Measurements from ENCODE around the gene XPNPEP3. TPM values are rescaled to one million over a fixed set of nuclear protein-coding genes. Genes with fewer than 3 reads are reported as not detected.

Gene XPNPEP3
- total and polyA plus RNA-seq, 2 donors (not counting 3 experiments of a cell fraction or from before 2014, with no cell fraction given) = 12.3 to 21.2 TPM

DNA sequence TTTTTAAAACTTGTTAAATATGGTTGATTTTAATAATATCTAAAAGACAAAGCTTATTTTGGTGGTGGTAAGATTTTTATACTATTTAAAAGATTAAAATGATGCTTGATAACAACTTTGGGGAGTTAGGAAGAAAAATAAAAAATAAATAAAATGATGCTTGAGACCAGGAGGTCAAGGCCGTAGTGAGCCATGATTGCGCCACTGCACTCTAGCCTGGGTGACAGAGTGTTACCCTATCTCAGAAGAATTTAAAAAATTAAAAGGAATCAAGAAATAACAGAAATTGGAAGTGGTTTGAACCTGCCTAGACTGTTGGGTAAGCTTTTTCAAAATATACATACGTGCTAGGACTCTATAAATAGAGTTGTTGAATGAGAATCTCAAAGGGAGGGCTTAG lies 17.1 kb downstream of the XPNPEP3 start:
- dilution Hi-C loops (cut with MboI; ENCODE audit: extremely low pct_ligation_motif_present, low sequenced_read_pairs) = no loop called here
- POLR2A ChIA-PET = no interaction called here
- H2AFZ ChIP-seq (ENCODE audit: low read depth, low read length) = no peak overlapping the region
- no peaks in the 10 kb centered on the region for H3K9me3 ChIP-seq (replicated peaks; ENCODE audit: control insufficient read depth, insufficient read depth, low read length)
- H3K36me3 ChIP-seq (ENCODE audit: control insufficient read depth in 2 of 2, extremely low read depth in 1 of 2, insufficient read depth in 2 of 2, low read length in 2 of 2) = no peaks in the 10 kb centered on the region
- no peak overlapping the region for H3K4me2 ChIP-seq (ENCODE audit: insufficient read depth, low read length)
- H3K4me1 ChIP-seq (ENCODE audit: control insufficient read depth, extremely low read depth, insufficient read depth, low read length) = peaks cover 3% of the 10 kb centered on the region
- FAIRE-seq = no peak
- no peak overlapping the region for H3K27ac ChIP-seq (ENCODE audit: insufficient read depth, low read depth, low read length)
- no peaks in the 10 kb centered on the region for H4K20me1 ChIP-seq (replicated peaks; ENCODE audit: control insufficient read depth, extremely low read depth, insufficient read depth, low read length)
- no peak overlapping the region for H3K9ac ChIP-seq (replicated peaks; ENCODE audit: extremely low read depth, insufficient read depth, low read length)
- H3K79me2 ChIP-seq (ENCODE audit: control insufficient read depth, insufficient read depth, low read length) = no peaks in the 10 kb centered on the region
- intact Hi-C loops (cut with micrococcal nuclease) = no loop called here
- H3K27me3 ChIP-seq (ENCODE audit: control insufficient read depth in 2 of 2, insufficient read depth in 2 of 2, low read length in 2 of 2) = no peaks in the 10 kb centered on the region
- H3K9me1 ChIP-seq (replicated peaks; ENCODE audit: control insufficient read depth, extremely low read depth, insufficient read depth, low read length) = no peaks in the 10 kb centered on the region
- BruUV-seq (replicated peaks) = no TSS peak
- TF ChIP-seq GATA2 (IDR thresholded peaks at IDR 0.05; ENCODE audit: insufficient read depth, insufficient read length, low read depth, low read length) = no peak
- TF ChIP-seq FOS (IDR thresholded peaks at IDR 0.05; ENCODE audit: borderline replicate concordance, insufficient read depth, low read length) = no peak
- no peak for TF ChIP-seq EZH2 (IDR thresholded peaks at IDR 0.05; ENCODE audit: borderline replicate concordance, low read depth, low read length, severe bottlenecking)
- no peak for TF ChIP-seq MAX (IDR thresholded peaks at IDR 0.05; ENCODE audit: insufficient read depth, insufficient read length)
- no peak for TF ChIP-seq POLR2A (IDR thresholded peaks at IDR 0.05; ENCODE audit: low read depth, low read length)
- TF ChIP-seq MYC (IDR thresholded peaks at IDR 0.05; ENCODE audit: low read depth, low read length) = no peak
- CTCF ChIA-PET = interaction anchor here (0.8 kb wide), 1 partner anchor 14 kb away, joined by 3 read pairs; no protein-coding TSS in a partner anchor
- H3K4me3 ChIP-seq (replicated peaks in 1 of 3; ENCODE audit: insufficient read depth in 1 of 3, low read depth in 1 of 3, low read length in 3 of 3) = no peak overlapping the region
- DNase-seq (ENCODE audit: low read depth, low spot score) = no peak

DNA sequence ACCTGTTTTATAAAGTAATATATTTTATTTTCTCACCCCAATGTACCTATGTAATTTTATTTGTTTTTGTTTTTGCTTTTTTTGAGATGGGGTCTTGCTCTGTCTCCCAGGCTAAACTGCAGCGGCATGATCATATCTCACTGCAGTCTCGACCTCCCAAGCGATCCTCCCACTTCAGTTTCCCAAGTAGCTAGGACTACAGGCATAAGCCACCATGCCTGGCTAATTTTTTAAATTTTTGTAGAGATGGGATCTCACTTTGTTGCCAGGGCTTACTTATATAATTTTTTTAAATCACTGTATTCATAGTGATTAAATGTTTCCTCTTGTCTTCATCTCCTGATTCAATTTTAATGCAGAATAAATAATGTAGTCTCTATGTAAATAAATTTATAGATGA lies 18.2 kb downstream of the XPNPEP3 start:
- dilution Hi-C loops (cut with MboI; ENCODE audit: extremely low pct_ligation_motif_present, low sequenced_read_pairs) (no loop called here), intact Hi-C loops (cut with micrococcal nuclease) (no loop called here)
- Histone ChIP-seq H3K36me3 (ENCODE audit: control insufficient read depth in 2 of 2, extremely low read depth in 1 of 2, insufficient read depth in 2 of 2, low read length in 2 of 2) (no peaks in the 10 kb centered on the region), H3K27me3 (ENCODE audit: control insufficient read depth in 2 of 2, insufficient read depth in 2 of 2, low read length in 2 of 2) (no peaks in the 10 kb centered on the region), H3K4me2 (ENCODE audit: insufficient read depth, low read length) (no peak overlapping the region), H3K4me1 (ENCODE audit: control insufficient read depth, extremely low read depth, insufficient read depth, low read length) (no peaks in the 10 kb centered on the region), H3K9me1 (replicated peaks; ENCODE audit: control insufficient read depth, extremely low read depth, insufficient read depth, low read length) (no peaks in the 10 kb centered on the region), H2AFZ (ENCODE audit: low read depth, low read length) (no peak overlapping the region), H3K4me3 (replicated peaks in 1 of 3; ENCODE audit: insufficient read depth in 1 of 3, low read depth in 1 of 3, low read length in 3 of 3) (no peak overlapping the region), H3K79me2 (ENCODE audit: control insufficient read depth, insufficient read depth, low read length) (no peaks in the 10 kb centered on the region), H4K20me1 (replicated peaks; ENCODE audit: control insufficient read depth, extremely low read depth, insufficient read depth, low read length) (no peaks in the 10 kb centered on the region), H3K9ac (replicated peaks; ENCODE audit: extremely low read depth, insufficient read depth, low read length) (no peak overlapping the region), H3K27ac (ENCODE audit: insufficient read depth, low read depth, low read length) (no peak overlapping the region), H3K9me3 (replicated peaks; ENCODE audit: control insufficient read depth, insufficient read depth, low read length) (no peaks in the 10 kb centered on the region)
- ChIA-PET POLR2A (no interaction called here), CTCF (interaction anchor here (0.5 to 1.6 kb wide), 3 partner anchors 24 to 251 kb away, joined by 3 to 9 read pairs (median 5); no protein-coding TSS in a partner anchor)
- DNase-seq (ENCODE audit: low read depth, low spot score) (no peak), FAIRE-seq (no peak)
- BruUV-seq (replicated peaks) = no TSS peak
- TF ChIP-seq MAX (IDR thresholded peaks at IDR 0.05; ENCODE audit: insufficient read depth, insufficient read length) = no peak
- no peak for TF ChIP-seq POLR2AphosphoS5 (IDR thresholded peaks at IDR 0.05; ENCODE audit: insufficient read depth, low read depth, low read length)
